ENCODE data around the gene SF1. TPM values are rescaled to one million over a fixed set of nuclear protein-coding genes. Genes with fewer than 3 reads are reported as not detected.

The SF1 gene
- total and polyA plus RNA-seq, 9 of the 15 experiments (the other 6 are each of a cell fraction or from before 2014, with no cell fraction given) = 13.1 to 334 (median 111) TPM

DNA sequence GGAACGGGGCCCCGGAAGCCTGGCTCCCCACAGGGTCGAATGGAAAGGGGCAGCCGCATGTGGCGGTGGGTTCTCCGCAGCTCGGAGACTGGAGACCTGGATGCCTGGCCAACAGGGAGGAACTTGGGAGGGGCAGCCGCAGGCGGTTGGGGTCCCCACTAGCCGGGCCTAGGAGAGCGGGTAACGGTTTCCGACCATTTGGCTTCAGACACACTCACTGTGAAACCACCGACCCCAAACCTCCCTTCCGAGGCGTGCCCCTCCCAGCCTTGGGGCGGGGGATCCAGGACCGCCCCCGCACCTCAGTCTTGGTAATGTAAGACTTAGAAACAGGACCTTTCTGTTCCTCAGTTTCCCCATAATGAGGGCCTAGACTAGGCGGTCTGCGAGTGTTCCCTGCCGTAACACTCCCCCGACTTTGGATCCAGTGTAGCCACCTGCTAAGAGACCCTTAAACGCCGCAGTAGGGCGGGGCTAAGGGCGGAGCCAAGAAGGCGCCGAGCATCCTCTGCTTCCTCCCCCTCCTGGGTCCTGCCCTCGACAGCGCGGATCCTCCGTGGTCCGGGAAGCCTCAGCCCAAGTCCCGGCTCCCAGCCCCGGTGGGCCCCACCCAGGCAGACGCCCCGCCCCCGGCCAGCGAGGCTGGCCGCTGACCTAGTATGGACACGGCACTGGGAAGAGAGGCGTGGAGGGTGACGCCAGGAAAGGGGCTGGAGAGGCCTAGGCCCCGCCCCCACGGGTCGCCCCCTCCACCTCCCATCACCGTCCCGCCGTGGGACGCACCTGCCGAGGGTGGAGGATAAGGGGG is 32.6 kb downstream of the SF1 start (continued):
- TF ChIP-seq RERE (CRISPR knock-in tag; IDR thresholded peaks at IDR 0.05; ENCODE audit: borderline replicate concordance) (no peak), OTX1 (CRISPR knock-in tag; IDR thresholded peaks at IDR 0.05) (no peak), ZNF197 (CRISPR knock-in tag; IDR thresholded peaks at IDR 0.05; ENCODE audit: low read depth) (no peak), ATF6 (CRISPR knock-in tag; IDR thresholded peaks at IDR 0.05) (no peak), ILF3 (IDR thresholded peaks at IDR 0.05; ENCODE audit: borderline replicate concordance) (no peak), HNRNPL (IDR thresholded peaks at IDR 0.05; ENCODE audit: low read depth, low read length) (no peak), VEZF1 (CRISPR knock-in tag; IDR thresholded peaks at IDR 0.05) (peak; percentile 50), CBX3 (IDR thresholded peaks at IDR 0.05; ENCODE audit: borderline replicate concordance in 1 of 2, low read length in 2 of 2) (no peak), ZC3H4 (CRISPR knock-in tag; IDR thresholded peaks at IDR 0.05; ENCODE audit: borderline replicate concordance) (0 out of 2 replicates have a peak, but pooled peaks have one; percentile 6), POLR2AphosphoS2 (IDR thresholded peaks at IDR 0.05; ENCODE audit: low read length) (no peak), ZBTB7A (IDR thresholded peaks at IDR 0.05; ENCODE audit: borderline replicate concordance, control insufficient read depth, low read depth, low read length) (peak; percentile 30; the same call in 1 of the 2 replicates), POLR2A (conservative IDR thresholded peaks at IDR 0.05) (peak; percentile 67), GABPB1 (CRISPR knock-in tag; IDR thresholded peaks at IDR 0.05) (peak; percentile 24; the same call in 1 of the 2 replicates), MAZ (CRISPR knock-in tag; conservative IDR thresholded peaks at IDR 0.05 in 1 of 2, IDR thresholded peaks at IDR 0.05 in 1 of 2) (peak in 1 of 2 experiments; percentile 43; a peak in 1 of 4 replicates)

Measured in K562 (cell line).